GM21423 (cell line): Measurements from ENCODE around the gene TRIM25.
A peak's percentile ranks its signal among the peaks of the same experiment; 100 is the strongest.
"Not testable (repeated sequence)": the region's sequence is repeated elsewhere in the genome, so short reads cannot be mapped to it uniquely, and the experiment has no call there.

Source experiments
- ATAC-seq: cut with Tn5 transposase; IDR thresholded peaks from one replicate; pipeline ENCODE4 v1.9.1; 2021; ENCODE audit warnings: mild to moderate bottlenecking, moderate library complexity; ENCODE audit not compliant: unreplicated experiment

TRIM25 gene, protein sequence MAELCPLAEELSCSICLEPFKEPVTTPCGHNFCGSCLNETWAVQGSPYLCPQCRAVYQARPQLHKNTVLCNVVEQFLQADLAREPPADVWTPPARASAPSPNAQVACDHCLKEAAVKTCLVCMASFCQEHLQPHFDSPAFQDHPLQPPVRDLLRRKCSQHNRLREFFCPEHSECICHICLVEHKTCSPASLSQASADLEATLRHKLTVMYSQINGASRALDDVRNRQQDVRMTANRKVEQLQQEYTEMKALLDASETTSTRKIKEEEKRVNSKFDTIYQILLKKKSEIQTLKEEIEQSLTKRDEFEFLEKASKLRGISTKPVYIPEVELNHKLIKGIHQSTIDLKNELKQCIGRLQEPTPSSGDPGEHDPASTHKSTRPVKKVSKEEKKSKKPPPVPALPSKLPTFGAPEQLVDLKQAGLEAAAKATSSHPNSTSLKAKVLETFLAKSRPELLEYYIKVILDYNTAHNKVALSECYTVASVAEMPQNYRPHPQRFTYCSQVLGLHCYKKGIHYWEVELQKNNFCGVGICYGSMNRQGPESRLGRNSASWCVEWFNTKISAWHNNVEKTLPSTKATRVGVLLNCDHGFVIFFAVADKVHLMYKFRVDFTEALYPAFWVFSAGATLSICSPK

DNA sequence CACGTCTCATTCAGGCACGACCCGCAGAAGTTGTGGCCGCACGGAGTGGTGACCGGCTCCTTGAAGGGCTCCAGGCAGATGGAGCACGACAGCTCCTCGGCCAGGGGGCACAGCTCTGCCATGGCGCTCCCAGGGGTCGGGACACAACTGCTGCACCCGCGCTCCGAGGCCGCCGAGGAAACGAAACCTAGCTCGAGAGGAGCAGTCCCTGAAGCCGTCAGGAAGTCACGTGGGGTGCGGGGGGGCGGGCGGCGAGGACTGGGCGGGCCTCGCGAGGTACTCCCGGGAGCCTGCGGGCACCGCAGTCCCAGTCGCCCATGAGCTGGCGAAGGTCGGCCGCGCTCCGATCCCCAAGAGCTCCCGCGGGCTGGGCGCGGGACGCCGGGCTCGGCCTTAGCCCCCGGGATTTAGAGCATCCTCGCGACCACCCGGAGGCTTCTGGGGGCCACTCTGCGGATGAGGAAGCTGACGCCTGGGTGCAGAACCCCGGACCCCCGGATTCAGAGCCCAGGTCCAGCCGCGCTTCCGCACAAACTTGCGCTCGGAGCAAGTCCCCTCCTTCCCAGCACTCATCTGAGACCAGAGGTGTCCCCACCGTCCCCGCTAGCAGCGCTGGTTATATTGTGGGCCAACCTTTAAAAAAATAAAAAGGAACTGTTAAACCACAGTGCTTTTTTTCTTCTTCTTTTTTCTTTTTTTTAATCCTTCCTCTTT is at the start of gene TRIM25:
TSS of gene TRIM25 (minus strand) at position 183 of the 714 bp plus-strand sequence. CDS start at position 122, 61 bp downstream.
- ATAC-seq, result peak; percentile 63

DNA sequence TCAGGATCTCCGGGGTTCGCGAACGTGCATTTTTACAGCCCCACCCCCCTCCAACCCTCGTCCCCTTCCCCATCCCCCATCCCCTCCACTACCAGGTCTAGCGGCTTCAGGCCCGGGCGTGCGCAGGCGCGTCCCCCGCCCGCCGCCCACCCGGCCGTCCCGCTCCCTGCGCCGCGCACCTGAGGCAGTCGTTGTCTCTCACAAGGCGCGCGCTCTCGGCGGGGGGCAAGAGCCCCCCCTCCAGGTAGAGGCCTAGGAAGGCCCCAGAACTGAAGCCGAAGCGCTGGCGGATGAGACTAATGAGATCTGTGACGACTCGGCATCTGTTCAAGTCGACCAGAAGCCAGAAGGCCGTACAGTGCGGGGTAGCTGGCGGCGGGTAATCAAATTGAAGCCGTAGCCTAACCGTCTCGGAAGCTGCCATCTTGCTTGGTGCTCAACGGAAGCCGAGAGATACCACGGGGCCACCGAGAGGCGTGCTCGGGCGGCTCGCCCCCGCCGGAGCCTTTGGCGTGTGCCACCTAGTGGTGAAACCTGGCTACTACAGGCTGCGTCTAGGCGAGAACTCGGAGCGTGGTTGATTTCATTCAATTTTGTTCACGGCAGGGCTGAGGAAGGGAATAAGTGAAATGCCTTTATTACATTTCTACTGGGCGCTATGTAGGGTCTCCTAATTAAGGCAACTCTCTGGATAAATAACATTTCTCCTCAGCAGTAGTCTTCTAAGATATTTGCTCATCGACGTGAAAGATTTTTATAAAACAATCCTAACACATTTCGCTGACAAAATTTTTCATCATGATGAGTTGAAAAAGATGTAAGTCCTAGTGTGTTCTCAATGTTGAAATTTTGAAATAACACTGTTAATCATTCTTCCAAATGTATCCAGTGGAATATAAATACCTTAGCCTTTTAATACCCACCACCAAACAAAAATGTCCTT is 47.0 kb upstream of the TRIM25 start, which contains the start of gene COIL:
TSS of gene COIL (minus strand) at position 455 of the 943 bp plus-strand sequence. CDS start at position 424, 31 bp downstream.
- ATAC-seq, result peak; percentile 98

DNA sequence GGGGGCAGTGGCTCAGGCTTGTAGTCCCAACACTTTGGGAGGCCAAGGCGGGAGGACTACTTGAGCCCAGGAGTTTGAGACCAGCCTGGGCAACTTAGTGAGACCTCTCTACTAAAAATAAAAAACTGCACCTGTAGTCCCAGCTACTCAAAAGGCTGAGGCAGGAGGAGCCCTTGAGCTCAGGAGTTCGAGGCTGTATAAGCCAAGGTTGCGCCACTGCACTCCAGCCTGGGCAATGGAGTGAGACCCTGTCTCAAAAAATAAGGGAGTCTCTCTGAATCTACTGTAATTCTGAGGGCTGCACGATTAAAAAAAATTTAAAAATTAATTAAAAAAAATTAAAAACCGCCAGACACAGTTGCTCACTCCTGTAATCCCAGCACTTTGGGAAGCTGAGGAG is 43.1 kb upstream of the TRIM25 start:
- no peak for ATAC-seq

DNA sequence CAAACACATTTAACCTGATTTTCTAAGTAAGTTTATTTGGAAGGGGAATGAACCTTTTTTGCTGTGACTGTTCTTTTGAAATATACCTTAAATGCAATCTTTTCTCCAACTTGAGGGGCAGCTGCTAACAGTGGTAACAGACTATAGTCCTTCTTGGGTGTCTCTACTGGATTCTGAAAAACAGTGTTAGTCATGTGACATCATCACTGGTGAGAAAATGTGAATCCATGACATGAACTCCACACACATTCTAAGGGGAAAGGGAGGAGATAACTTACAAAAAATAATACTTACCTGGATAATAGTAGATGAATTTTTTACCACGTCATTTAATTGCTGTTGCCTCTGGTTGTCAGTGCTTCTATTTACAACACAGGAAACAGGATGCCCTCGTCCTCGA is 35.7 kb upstream of the TRIM25 start:
- no peak for ATAC-seq

DNA sequence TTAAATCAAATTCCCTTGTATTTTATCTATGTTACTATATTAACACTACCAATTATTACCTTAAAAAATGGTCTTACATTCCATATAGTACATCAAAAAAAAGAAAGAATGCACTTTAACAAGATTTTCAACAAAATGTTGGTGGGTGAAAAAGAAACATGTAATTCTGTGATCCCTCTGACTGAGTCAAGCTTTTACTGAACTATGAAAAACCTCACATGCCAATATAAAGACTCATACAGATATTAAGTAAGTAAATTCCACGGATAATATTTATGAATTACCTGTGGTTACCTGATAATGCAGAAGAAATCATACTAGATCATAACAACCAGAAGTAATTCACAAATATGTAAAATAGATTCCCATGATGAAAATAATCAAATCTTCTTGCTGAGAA is 34.6 kb upstream of the TRIM25 start:
- ATAC-seq, result no peak

DNA sequence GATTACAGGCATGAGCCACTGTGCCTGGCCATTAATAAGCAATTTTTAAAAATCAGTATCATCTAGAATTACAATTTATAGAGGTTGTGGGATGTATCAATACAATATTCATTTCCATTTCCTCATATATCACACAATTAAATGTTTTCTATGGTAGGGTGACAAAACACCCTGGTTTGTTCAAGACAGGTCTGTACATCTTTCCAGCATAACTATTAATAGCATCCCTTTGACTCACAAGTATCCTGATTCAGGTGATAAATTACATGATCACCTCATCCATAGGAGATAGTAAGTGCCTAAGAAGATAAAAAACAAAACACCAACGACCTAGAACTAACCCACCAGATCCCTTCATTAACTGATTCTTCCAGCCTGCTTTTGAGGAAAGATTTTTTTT is 33.9 kb upstream of the TRIM25 start:
- ATAC-seq, result no peak

DNA sequence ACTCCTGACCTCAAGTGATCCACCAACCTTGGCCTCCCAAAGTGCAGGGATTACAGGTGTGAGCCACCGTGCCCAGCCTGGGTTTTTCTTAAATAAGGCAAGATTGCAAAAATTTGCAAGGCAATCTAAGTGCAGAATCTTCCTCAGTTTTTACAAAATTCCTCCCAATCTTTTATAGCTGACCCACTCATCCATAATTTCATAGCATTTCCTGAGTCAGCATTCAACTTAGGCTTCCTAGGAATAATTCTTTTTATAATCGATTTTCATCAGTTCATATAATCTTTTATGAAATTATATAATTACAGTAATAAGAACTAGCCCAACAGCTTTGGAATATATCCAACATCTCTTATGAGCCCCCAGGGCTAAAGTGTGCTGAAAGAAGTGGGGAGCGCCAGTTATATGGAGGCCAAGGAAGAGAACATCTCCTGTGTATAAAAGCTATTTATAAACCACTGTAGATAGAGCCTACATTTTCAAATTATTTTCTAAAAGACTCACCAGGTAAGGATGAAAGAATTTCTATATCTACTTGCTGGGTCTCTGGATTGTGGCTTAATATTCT is 32.2 kb upstream of the TRIM25 start:
- no peak for ATAC-seq

DNA sequence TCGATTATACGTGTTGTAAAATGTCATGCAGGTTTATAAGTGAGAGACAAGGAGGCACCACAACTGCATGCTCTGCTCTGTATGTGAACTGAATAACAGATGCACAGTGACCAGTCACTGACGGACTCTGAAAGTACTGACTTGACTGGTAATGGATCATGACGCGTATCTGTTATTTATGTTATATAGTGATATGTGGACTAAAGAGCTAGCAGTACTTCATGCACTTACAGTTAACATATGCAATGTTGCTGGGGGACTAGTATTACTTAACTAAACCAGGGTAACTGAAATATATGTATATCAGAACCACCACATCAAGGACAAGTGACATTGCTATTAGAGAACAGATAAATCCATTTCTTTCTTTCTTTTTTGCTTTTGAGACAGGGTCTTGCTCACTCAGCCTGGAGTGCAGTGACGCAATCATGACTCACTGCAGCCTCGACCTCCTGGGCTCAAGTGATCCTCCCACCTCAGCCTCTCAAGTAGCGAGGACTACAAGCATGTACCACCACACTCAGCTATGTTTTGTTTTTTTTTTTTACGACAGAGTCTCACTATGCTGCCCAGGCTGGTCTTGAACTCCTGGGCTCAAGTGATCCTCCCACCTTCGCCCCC is 29.8 kb upstream of the TRIM25 start:
- no peak for ATAC-seq

DNA sequence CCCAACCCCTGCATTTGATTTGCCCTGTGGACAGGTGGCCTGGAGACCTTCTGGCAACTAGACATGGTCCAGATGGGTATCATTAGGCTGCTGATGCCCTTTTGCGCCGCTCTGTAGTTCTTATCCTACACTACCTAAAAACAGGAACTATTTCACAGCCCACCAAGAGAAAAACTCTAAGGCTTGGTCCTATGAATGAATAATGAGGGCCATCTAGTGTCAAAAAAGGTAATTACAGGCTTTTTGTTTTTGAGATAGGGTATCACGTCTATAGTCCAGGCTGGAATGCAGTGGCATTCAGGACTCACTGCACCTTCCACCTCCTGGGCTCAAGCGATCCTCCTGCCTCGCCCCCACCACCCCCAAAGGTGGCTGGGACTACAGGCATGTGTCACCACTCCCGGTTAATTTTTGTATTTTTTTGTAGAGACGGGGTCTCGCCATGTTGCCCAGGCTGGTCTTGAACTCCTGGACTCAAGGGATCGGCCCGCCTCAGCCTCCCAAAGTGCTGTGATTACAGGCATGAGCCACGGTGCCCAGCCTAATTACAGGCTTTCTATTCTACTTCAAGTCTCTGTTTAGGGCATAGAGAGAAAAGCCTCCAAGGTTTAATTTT is 26.1 kb upstream of the TRIM25 start:
- ATAC-seq, result no peak

DNA sequence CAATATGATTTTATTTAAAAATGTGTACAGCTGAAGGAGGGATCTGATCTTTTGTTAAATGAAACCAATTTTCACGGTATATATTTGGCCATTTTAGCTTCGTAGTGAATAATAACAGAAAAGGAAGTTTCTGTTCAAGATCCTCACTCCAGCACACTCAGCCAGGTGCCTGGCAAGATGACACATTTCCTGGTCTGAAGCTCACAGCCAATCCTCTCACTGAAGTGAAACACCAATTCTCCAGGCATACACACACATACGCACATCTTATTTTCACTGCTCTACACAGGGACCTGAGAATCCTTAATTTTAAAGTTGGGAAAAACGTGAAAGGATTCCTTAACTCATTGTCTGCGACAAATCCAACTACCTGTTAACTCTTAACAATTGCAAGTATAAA is 24.4 kb upstream of the TRIM25 start:
- ATAC-seq, result not testable (repeated sequence)

DNA sequence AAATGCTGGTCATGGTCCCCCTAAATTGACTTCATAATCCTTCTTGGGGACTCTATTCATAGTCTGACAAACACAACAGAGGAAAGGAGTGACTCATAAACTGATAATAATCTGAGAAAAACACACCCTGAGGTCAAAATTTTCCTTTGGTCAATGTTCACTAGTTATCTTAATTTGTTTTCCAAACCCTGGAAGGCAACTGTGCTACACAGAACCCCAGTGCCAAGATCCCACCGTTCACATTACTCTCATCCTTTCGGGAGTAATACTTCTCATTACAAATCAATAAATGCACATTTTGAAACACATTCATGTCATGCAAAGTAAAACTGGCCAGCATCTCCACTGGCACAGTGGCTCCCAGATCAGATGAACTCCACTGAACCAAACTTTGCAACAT is 23.8 kb upstream of the TRIM25 start:
- ATAC-seq, result no peak

DNA sequence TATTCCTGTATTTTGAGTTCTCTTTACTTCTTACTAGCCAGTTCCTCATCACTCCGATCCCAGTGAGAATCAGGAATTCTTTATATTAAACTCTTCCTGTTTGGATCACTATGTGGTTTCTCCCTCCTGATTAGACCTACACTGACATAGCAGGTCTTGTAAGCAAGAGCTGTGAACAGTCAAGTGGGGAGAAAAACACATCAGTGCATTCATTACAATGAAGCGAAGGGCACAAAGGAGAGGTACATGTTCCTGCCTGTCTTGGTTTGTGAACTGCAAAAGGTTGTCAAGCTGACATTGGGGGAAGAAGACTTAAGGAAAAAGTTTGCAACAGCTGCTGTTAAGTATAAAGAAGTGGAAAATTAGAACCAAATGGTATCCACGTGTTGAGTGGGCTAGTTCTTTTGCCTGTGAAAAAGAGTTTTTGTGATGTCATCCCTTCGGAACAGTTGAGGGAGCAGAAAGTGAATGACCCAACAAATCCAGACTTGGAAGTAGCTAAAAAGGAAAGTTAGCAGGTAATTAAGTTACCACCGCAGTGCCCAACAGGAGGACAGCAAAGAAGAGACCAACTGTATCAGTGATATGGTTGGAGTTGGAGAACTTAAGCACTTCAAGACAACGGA is 23.0 kb upstream of the TRIM25 start:
- ATAC-seq, result no peak

DNA sequence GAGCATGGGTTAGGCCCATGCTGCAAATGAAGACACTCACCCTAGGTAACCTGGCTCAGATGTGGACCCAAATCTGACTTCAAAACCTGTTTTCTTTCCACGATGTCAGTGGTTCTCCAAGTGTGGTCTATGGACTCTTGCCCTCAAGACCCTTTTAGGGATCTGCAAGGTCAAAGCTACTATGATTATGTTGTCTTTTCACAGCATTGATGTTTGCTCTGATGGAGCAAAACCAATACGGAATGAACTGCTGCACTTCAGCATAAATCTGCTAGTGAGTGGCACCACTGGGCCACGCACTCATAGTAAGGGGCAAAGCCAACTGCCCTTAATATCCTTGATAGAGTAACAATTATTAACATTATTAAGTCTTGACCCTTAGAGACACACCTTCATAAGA is 21.6 kb upstream of the TRIM25 start:
- no peak for ATAC-seq

DNA sequence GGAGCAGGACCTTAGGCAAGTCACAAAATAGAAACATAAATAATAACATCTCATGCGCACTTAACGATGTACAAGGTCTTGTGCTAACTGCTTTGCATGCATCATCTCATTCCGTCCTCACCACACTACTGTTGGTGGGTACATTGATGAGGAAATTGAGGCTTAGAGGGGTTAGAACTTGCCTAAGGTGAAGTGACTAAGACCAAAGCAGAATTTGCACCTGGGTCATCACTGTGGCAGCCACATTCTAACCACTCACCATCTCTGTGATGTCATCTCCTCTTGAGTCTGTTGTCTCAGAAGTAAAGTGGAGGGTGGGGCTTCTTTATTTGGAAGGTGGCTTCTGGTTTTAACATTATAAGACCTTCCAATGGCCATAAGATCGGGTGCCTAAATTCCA is 20.4 kb upstream of the TRIM25 start:
- ATAC-seq, result no peak

DNA sequence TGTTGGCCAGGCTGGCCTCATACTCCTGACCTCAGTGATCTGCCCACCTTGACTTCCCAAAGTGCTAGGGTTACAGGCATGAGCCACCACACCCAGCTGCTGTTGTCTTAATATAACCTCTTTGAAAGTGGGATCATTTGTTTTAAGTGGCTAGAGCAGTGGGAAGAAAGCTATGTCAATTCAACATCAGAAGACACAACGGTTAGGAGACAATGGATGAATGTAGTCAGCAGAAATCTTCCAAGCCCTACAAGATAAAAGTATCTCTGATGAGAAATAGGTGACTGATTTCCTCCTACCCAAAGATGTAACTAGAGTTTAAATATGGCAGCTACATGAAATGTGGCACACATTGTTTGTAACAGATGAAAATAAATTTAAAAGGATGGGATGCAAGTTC is 20.0 kb upstream of the TRIM25 start:
- ATAC-seq, result no peak

DNA sequence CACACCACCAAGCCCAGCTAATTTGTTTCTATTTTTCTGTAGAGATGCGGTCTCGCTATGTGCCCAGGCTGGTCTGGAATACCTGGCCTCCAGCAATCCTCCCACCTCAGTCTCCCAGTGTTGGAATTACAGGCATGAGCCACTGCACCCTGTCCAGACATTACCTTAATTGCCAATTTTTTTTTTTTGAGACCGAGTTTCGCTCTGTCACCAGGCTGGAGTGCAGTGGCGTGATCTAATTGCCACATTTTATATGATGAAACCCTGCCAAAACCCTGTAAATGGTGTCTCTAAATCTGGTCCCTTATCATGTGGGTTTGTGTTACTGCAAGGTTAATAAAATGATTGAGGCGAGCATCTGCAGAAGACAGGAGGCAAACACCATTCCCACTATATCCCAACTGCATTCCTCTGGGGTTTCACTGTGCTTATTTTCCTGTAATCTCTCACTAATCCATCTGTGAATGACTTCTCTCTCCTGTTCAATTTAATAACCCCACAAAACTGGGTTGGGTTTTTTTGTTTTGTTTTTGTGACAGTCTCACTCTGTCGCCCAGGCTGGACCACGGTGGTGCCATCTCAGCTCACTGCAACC is 19.4 kb upstream of the TRIM25 start:
- no peak for ATAC-seq

DNA sequence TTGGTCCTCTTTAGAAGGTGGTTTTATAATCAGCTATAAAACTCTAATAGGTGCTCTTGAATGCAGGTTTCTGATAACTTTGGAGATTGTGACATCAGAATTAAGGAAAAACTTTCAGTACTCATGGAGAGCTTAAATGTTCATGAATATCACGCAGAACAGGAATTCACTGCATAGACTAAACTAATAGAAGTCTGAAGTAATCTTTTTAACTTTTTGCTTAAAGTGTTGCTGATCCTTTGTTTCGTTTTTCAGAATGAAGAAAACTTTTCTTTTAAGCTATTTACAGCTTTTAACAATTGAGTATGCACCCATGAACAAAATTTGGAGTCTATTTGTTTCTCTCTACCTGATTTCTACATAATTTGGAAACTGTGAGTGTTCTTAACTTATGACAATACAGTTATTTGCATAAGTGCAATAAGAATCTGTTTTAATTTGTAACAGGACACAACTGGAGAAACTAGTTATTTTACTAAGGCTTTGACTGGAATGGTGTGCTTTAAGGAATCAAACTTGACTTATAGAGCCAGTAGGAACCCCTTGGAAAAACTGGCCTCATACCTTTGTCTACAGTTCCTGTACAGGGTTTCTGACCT is 17.0 kb upstream of the TRIM25 start:
- no peak for ATAC-seq

DNA sequence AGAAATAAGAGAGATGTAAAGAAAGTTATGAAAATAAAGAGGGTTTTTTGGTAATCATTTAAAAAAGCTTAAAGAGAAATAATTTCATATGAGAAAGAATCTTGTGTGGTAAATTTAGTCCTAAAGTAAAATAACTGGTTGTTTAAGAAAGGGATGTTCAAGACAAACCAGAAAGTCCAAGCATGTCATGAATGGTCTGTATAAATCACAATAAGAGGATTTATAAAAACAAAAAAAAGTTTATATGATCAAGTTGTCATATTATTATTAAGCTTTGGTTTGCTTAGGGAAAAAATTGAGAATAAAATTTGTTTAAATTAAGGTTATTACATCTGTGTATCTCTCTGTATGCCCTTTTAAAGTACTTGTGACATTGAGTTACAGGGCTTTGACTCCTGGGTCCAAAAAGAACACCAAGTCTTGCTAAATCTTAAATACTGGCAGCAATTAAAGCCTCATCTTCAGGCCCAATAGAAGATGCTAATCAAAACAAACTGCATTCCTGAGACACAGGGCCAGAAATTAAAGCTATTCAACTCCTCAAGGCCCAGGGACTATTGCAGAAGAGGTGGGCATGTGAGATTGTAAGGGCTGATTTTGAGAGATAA is 15.6 kb upstream of the TRIM25 start:
- ATAC-seq, result no peak
